Midbrain (tissue), 1 donor: ENCODE results near the gene NSF.
"Not testable (repeated sequence)": the region's sequence is repeated elsewhere in the genome, so short reads cannot be mapped to it uniquely, and the experiment has no call there.

Source experiments
- DNase-seq: peaks from one replicate; lab custom pipeline; 2025; lab: John Stamatoyannopoulos, UW

Gene NSF

DNA sequence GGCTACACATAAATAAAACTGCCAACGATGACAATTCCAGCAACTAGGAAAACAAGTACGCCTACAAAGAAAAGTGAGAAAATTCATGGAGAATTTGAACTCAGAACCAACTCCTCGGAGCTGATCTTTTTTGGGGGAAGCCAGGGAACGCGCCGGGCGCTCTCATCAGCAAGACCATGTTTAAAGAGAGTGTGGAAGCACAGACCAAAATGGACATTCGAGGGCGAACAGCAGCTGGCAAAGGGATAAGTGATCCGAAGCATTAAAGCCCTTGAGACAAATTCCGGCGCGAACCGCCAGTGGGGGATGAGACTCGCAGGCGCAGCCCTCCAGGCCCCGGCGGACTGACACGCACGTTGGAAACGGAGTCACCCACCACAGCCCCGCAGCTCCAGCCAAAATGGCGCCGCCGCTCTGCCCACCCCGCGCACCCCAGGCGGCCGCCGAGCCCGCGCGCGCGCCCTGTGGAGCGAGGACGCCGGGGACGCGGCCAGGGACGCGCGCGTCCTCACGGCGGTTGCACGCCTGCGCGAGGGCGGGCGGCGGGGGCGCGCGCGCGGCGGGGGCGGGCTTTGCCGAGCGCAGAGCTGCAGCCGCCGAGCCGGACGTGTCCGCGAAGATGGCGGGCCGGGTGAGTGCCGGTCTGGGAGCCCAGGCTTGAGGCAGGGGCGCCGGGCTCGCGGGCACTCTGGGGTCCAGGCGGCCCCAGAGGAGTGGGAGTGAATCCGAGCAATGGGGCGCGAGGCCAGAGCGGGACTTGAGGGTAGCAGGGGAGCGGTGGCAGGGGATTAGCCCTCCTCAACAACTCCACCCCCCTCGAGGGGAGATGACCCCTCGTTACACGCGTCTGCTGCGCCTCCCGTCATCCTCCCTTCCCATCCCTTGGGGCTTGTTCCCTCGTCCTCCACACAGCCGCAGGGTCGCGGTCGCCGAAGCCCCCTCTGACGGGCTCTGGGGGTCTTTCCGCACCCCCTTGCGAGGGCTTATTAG, at the start of gene NSF:
Gene NSF (plus strand): TSS at position 513 of the 990 bp plus-strand sequence. CDS start 107 bp downstream, at position 620.
- DNase-seq, result not testable (repeated sequence)

DNA sequence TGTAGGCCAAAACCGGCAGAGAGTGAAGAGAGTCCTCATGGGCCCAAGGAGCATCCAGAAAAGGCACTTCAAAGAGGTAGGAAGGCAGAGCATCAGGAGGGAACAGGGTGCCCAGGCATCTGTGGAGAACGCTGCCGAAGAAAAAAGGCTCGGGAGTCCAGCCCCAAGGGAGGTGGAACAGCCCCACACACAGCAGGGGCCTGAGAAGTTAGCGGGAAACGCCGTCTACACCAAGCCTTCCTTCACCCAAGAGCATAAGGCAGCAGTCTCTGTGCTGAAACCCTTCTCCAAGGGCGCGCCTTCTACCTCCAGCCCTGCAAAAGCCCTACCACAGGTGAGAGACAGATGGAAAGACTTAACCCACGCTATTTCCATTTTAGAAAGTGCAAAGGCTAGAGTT, 41.9 kb upstream of the NSF start:
- not testable (repeated sequence) for DNase-seq

DNA sequence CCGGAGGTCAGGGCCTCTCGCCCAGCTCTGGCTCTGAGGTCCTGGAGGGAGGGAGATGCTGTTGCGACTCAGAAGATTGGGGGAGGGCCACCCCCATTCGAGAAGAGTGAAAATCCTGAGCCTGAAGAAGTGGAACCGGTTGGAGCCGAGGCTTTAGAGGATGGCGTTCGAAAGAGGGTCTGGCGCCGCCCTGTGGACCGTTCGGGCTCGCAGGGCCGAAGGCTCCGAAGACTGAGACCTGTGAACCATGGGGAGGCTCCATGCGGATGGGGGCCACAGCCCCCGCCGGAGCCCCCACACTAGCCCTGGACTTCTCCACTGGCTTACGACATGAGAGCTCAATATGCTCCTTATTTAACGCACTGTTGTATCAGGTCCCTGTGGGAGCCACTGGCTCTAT, 31.3 kb upstream of the NSF start:
- not testable (repeated sequence) for DNase-seq

DNA sequence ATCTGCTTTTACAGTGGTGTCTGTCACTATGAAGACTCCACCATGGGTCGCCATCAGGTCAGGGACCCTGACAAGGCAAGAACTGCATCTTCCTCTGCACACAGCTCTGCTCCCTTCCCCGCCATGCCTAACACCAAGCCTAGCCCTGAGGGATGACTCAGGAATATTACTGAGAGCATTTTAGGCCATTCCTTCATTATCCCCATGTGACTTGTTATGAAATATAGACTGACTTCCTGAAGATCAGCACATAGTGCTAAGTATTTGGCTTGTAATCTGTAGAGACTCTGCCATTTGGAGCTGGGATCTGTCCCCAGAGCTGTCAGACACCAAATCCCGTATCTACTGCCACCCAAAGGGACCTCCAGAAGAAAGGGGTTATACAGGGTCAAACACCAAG, 30.4 kb upstream of the NSF start:
- DNase-seq, result not testable (repeated sequence)

DNA sequence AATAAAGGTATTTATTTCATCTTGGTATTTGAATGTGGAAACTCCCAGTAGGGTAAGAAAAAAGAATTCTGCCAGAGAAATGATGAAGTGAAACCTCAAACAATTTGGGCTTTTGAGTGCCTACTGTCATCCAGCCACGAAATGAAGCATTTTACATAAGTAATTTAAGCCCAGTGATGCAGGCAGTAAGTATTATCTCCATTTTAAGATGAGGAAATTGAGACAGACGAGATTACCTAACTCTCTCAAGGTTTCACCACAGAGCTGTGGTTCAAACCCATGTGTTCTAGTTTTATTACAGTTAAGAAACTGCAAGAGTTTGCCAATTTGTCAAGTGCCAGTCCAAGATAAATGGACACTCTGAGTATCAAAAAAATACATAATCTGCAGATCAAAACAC, 24.2 kb upstream of the NSF start:
- not testable (repeated sequence) for DNase-seq

DNA sequence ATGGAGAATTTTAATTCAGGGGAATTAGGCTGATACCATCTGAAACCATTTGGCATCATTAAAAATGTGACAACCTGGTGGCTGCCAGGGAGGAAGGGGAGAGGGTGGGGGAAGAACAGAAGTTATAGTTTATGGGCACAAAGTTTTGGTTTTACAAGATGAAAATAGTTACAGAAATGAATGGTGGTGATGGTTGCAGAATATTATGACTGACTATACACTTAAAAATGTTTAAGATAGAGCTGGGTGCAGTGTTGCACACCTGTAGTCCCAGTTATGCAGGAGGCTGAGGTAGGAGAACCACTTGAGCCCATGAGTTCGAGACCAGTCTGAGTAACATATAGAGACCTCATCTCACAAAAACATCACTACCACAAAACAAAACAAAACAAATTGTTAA, 23.5 kb upstream of the NSF start:
- not testable (repeated sequence) for DNase-seq

DNA sequence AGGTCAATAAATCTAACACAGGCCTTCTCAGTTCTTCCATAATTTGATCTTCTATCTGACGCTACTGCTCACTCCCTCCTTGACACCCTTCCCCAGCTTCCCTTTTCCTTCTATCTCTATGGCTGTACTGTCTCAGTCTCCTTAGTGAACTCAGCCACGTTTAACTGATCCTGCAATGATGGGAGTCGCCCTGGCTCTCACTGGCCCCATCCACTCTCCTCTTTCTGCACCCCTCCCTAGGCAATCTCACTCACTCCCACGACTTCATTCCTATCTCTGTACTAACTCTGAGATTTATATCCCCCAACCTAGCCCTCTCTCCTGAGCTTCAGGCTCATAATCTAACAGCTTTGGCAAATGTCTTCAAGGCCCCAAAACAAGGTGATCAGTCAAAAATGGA, 18.7 kb upstream of the NSF start:
- DNase-seq, result not testable (repeated sequence)

DNA sequence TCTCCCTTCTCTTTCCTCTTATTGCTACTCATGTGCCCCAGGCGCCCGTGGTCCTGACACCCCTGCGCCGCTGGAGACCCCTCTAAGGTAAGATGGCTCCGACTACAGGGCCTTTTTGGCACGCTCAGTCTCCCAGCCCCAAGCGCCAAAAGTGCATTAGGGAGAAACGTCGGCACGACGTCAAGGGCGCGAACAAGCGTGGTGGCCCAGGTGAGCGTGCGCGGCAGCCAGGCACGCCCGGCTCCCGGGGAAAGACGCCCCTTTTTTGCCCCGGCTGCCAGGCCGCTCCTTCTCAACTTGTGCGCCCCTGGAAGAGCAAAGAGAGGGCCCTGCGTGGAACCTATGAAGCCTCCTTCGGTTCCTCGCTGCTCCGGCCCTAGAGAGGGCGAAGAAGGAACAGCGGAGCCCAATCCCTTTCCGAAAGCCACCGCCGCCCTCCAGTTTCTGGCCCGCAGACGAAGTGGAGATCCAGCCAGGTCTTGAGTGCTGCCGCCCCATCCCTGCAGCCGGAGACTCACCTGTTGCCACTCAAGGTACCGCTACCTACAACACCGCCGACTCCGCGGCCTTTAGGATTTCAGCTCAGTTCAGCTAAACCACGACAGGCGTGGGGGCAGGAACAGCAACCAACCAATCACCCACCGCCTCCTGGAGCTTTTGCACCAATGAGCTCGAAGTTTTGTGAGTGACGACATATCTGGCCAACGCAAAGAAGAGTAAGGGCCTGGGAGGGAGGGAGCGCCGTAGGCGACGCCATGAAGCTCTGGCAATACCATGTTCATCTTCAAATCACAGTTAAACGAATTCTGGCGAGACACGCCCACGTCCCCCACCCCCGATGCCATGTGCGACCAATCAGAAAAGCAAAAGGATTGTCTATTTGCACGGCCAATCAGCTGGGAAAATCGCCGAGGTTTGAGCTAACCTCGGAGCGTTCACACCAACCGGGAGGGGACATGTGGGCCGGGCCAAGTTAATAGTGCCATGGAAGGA, 11.1 kb upstream of the NSF start, which contains the start of gene ARL17A:
Gene ARL17A (minus strand): TSS at position 609 of the 993 bp plus-strand sequence. CDS start 3,369 bp downstream, outside the sequence.
- not testable (repeated sequence) for DNase-seq

DNA sequence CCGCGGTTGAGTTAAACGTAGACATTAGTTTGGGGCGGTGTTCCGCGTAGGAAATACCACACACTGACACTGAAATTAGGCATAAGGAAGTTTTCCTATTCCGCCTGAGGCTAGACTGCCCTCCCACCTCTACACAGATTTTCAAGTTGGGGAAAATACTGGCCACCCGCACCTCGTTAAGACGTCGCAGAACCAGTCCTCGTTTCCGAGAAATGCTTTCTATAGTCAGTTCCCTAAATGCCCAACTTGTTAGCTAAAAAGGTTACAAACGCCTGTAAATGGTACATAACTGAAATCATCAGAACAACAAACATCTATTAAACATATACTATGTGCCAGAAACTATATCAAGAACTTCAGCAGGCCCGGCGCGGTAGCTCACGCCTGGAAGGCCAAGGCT, 10.4 kb upstream of the NSF start:
- not testable (repeated sequence) for DNase-seq

DNA sequence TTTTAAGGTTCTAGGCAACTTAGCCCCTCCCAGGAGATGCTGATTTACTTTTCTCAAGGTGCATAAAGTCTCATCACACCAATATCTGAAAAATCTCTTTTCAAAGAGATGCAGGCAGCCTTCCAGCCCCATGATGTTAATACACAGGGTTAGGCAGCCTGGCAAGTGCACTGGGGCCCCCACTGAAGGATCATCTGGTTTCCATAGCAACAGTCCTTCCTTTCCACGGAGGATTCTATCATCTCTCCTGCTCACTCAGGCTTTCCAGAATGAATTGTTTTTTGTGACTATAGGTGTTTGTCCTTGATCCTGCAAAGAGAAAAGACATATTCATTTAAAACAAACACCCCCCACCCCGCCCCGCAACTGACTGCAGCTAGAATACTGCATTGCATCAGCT, 5.0 kb upstream of the NSF start:
- DNase-seq, result not testable (repeated sequence)

DNA sequence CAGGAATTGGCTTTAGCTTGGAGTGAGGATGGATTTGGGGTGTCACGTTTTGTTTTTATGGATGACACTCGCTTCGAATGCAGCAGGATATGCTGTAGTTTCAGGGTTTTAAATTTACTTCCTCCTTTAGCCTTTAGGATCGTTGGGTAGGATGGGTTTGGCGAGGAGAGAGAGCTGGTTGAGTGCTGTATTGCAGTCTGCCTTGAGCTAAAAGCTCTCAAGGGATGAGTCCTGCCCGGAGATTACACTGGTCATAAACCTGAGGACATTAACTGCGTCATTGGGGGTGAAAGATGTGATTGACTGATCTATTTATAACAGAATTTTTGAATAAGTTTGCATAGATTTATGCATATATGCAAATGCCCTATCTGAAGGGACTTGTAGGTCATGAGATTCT, 863 bp downstream of the NSF start:
- DNase-seq, result not testable (repeated sequence)

DNA sequence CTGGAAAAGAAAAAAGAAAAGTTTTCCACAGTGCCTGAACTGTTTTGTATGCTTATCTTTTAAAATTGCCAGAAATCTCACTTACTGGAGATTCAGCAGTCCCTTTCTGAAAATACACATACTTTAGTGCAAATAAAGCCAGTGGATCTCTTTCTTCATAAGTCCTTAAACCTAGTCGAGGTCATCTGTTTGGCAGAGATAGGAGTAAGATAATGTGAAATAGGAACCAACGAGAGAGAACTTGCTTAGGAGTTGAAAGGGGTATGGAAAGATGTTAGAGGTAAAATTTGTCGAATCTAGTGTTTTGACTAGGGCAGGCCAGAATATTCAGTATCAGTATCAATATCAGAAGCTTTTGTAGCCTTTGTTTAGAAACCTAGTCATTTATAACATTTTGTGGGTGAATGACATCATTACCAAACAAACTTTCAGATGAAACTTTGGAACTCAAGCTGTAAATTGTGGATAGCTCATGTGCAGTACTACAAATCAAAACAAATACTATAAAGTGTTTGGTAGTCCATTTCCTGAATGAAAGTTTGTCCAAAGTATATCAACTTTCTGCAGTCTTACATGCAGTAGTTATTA, 8.0 kb downstream of the NSF start:
- DNase-seq, result not testable (repeated sequence)

DNA sequence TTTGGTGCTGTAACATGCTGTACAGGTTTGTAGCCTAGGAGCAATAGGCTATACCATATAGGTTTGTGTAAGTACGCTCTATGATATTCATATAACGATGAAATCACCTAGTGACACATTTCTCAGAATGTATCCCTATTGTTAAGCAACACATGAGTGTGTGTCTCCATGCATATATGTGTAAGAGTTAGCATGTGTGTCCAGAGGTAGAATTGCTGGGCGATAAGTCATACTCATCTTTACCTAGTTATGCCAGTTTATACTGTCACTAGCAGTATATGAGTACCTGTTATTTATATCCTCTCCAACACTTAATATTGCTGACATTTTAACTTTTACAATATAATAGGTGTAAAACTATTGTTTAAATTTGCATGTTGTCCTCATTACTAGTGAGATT, 10.3 kb downstream of the NSF start:
- DNase-seq, result not testable (repeated sequence)

DNA sequence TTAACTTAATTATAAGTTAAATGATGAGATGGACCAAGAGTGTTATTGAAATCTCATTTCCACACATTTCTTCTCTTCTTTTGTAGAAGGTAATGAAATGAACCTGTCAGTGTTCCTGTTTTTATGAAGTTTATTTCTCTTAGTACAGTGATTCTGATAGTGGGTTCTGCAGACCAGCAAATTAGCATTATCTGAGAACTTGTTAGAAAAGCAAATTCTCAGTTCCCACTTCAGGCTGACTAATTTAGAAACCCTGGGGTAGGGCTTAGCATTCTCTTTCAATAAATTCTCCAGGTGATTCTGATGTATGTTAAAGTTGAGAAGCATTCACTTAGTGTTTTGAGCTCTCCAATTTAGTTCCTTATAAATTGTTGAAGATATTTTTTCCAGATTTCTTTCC, 12.7 kb downstream of the NSF start:
- DNase-seq, result not testable (repeated sequence)

DNA sequence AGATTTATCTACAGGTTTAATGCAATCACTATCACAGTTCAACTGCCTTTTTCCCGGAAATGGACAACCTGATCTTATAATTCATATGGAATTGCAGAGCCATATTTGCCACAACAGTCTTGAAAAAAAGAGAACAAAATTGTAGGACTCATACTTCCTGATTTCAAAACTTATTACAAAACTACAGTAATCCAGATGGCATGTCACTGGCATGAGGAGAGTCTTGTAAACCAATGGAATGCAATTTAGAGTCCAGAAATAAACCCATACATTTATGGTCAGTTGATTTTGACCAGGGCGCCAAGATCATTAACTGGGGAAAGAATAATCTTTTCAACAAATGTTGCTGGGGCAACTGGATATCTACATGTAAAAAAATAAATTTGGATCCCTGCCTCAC, 20.8 kb downstream of the NSF start:
- DNase-seq, result not testable (repeated sequence)

DNA sequence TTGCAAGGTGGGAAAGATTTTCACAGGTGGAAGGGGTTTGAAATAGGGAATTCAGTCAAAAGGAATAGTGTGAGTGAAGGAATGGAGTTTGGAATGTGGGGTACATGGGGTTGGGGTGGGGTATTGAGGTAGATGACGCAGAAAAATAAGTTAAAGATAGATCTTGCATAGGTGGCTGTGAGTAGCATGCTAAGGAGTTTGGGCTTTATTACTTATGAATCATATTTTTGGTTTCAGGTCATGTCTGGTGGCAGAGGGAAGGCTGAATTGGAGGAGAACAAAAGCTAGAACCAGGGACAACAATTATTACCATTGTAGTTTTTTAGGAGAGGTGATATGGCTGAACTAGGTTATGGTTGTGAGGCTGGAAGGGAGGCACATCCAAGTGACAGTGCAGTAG, 23.4 kb downstream of the NSF start:
- not testable (repeated sequence) for DNase-seq

DNA sequence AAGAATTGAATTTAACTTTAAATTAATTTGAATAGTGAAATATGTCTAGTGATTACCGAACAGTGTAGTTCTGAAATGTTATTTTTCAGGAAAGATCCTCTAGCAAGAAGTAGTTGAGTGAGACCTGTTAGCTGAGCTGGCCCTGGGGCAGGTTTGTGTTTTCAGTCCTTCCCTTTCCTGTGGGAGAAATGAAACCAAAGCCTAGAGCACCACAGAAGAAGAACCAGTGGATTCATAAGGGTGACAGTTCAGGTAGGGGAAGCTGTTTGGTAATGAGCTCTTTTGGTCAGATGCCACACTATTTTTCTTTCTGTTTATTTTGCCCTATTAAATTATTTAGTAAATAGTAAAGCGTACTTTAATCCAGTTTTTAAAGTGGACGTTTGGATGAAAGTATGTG, 26.7 kb downstream of the NSF start:
- DNase-seq, result not testable (repeated sequence)

DNA sequence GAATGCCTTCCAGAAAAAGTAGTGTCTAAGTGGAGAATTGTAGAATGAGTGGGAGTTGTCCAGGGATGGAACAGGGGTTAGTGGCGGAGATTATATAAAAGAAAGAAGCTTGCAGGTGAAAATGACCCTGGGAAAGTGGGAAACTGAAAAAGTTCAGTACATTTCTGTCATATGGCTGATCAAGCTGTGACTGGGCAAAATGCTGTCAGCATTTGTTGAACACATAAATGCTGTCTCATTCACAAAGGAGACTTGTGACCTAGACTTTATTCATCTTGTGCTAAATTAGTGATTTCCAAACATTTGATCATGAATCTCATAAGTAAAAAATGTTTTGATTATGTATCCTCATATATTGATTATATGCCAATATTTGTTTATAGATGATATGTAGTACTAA, 28.5 kb downstream of the NSF start:
- not testable (repeated sequence) for DNase-seq

DNA sequence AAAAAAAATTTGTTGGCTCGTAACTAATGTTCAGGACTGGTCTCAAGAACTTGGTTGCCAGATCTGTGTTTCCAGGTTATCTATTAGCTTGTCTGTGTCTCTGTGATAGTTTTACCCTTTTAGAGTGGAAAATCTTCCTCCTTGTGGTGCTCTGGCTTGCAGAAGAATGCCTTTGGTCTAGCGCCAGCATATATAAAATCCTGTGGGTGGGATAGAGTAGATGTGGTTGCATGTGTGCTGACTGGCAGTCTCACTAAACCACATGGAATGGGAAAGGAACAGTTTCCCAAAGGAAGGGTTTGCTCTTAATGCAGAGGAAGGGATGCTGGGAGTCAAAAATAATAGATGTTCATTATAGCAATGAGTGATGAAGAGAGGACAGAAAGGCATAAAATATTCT, 33.3 kb downstream of the NSF start:
- DNase-seq, result not testable (repeated sequence)

DNA sequence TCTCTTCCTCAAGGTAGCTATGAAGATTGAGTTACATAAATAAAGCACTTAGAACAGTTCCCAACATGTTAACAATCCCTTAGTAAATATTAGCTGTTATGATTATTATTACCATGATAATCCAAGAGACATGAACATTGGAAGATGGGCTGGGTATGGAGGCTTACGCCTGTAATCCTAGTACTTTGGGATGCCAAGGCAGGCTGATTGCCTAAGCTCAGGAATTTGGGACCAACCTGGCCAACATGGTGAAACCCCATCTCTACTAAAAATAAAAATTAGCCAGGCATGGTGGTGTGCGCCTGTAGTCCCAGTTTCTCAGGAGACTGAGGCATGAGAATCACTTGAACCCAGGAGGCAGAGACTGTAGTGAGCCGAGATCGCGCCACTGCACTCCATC, 34.3 kb downstream of the NSF start:
- DNase-seq, result not testable (repeated sequence)

DNA sequence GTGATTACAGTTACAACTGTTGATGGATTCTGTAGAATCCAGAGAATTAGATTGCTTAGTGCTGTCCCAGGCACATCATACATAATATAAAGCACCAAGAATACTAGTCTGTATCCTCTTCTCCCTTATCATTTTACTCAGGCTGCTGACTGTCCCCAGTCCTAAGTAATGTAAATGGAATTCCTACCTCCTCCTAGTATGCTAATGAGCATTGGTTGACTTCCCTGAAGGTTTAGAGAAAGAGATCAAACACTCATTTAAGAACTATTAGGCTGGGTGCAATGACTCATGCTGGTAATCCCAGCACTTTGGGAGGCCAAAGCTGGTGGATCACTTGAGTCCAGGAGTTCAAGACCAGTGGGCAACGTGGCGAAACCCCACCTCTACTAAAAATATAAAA, 37.0 kb downstream of the NSF start:
- not testable (repeated sequence) for DNase-seq
